LNCaP clone FGC (cell line): Measurements from ENCODE around the gene LDLRAD1.
"Not testable (repeated sequence)": the region's sequence is repeated elsewhere in the genome, so short reads cannot be mapped to it uniquely, and the experiment has no call there.

Experiments
- DNase-seq: peaks from one replicate; pipeline ENCODE4 v3.0.0-alpha.2; 2011; ENCODE audit warnings: low read depth
- H3K4me3 ChIP-seq: 2 replicates; pipeline ENCODE4 v1.5.1; 2011; ENCODE audit warnings: mild to moderate bottlenecking, low read depth, low read length, control low read depth
- TF ChIP-seq, protein P1 (sequence below): IDR thresholded peaks from 2 replicates; pipeline ENCODE4 v1.5.1; 2012; ENCODE audit warnings: mild to moderate bottlenecking; ENCODE audit not compliant: control insufficient read depth, insufficient read depth; ENCODE audit errors: extremely low read depth

LDLRAD1 gene

DNA sequence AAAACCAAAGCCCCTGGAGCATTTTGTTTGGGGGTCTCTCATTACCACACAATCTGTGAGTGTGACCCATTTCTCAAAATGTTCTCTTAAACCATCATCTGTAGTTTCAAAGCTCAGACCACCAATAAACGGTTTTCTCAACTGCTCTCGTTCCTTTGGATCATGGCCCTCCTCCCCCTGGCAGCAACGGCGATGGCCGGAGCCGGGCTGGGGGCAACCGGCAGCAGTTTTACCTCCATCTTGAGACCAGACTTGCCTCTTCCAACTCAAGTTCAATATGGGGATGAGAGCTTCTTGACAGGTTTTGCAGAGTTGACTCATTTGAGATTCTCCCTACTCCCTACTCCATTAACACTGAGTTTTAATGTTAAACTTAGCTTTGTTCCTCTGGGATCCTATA, 42.1 kb downstream of the LDLRAD1 start:
- TF ChIP-seq, protein P1, sequence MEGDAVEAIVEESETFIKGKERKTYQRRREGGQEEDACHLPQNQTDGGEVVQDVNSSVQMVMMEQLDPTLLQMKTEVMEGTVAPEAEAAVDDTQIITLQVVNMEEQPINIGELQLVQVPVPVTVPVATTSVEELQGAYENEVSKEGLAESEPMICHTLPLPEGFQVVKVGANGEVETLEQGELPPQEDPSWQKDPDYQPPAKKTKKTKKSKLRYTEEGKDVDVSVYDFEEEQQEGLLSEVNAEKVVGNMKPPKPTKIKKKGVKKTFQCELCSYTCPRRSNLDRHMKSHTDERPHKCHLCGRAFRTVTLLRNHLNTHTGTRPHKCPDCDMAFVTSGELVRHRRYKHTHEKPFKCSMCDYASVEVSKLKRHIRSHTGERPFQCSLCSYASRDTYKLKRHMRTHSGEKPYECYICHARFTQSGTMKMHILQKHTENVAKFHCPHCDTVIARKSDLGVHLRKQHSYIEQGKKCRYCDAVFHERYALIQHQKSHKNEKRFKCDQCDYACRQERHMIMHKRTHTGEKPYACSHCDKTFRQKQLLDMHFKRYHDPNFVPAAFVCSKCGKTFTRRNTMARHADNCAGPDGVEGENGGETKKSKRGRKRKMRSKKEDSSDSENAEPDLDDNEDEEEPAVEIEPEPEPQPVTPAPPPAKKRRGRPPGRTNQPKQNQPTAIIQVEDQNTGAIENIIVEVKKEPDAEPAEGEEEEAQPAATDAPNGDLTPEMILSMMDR, result no peak
- H3K4me3 ChIP-seq, result no peak overlapping the region
- DNase-seq, result no peak

DNA sequence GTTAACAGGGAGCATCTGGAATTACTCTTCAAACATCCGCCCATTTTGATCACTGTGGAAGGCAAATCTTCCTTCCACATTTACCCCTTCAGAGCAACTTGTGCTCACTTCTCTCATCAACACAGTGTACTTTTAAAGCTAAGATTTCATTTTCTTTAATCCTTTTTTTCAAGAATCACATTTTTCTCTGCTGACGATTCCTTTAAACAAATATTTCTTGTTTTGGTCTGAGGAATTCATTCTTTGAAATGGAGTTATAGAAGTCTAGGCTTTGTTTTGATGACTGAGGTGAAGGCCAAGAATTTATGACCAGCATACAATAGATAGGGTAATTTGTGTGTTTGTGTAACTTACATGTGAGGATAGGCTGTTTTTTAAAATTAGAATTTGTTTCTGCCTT, 46.3 kb downstream of the LDLRAD1 start:
- no peak for DNase-seq
- TF ChIP-seq, protein P1, result no peak
- H3K4me3 ChIP-seq, result no peak overlapping the region

DNA sequence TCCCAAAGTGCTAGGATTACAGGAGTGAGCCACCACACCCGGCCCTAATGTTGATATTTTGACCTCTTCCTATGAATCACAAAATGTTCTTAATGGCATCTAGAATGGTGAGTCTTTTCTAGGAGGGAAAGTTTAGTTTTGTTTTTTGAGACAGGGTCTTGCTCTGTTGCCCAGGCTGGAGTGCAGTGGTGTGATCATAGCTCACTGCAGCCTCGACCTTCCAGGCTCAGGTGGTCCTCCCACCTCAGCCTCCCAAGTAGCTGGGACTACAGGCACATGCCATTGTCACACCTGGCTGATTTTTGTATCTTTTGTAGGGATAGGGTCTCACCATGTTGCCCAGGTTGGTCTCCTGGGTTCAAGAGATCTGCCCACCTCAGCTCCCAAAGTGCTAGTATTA, 48.7 kb downstream of the LDLRAD1 start:
- DNase-seq, H3K4me3 ChIP-seq: not testable (repeated sequence)

DNA sequence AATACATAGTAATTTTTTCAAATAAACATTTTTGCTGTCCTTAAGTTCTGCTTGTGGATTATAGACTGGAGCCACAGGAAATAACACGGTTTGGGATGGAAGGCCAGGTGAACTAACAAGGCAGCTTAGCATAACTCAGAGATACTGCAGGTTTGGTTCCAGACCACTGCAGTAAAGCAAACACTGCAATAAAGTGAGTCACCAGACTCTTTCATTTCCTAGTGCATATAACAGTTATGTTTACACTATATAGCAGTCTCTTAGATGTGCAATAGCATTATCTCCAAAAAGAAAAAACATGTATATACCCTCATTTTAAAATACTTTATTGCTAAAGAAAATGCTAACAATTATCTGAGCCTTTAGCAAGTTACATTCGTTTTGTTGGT, 49.9 kb downstream of the LDLRAD1 start:
- H3K4me3 ChIP-seq, result no peak overlapping the region
- no peak for DNase-seq
- TF ChIP-seq, protein P1, result no peak

DNA sequence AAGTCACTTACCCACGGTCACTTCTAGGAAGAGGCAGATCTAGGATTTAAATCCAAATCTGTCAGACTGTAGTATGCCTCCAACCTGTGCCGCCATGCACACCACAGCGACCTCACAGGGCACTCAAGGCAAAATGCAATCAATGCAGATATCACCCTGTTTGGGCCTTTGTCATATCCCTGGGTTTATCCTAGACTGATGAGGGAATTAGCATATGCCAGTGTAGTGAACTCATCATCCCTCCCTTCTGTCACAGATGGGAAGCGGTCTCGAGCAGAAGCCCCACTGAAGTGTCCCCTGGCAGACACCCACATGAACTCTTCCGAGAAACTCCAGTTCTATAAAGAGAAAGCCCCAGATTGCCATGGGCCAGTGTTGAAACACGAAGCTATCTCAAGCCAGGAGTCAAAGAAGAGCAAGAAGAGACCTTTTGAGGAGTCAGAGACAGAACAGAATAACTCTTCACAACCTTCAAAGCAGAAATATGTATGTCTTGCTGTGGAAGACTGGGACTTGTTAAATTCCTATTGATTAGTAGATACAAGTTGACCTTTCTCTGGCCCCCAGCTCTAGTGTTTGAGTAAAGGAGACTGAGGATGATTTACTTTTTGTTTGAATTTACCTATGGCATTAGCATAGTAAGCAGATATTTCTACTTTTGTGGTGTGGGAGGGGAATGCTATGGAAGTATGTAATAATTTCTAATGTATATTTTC, 50.4 kb downstream of the LDLRAD1 start:
- TF ChIP-seq, protein P1, result no peak
- no peak for DNase-seq

DNA sequence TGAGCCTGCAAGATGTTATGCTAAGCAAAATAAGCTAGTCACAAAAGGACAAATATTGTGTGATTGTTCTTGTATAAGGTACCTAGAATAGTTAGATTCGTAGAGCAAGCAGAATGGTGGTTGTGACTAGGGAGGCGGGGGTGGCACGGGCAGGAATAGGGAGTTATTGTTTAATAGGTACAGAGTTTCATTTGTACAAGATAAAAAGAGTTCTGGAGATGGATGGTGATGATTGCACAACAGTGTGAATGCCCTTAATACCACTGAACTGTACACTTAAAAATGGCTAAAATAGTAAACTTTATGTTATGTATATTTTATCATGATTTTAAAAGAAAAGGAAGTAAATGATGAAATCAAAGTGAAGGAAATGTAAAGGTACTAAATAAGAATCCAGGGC, 51.2 kb downstream of the LDLRAD1 start:
- DNase-seq, result no peak
- H3K4me3 ChIP-seq, result no peak overlapping the region
- TF ChIP-seq, protein P1, result no peak

More for the DNA sequence above, 50.4 kb downstream of the LDLRAD1 start:
- H3K4me3 ChIP-seq, result no peak overlapping the region

DNA sequence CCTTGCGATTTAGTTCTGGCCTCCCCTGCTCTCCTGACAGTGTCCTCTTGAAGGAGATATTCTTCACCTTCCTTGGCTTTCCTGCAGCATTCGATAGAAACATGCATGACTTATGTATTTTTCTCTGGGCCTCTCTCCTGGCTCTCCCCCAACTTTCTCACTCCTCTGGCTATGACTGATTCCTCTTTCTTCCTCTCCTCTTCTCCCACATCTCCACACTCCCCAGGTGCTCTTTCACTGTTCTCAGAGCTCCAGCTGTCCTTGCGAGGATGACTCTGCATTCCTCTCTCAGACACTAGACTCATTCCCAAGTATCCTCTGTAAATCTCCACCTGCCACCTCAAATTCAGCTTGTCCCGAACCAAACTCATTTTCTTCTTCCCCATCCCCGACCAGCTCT, 53.9 kb downstream of the LDLRAD1 start:
- H3K4me3 ChIP-seq, result no peak overlapping the region
- DNase-seq, result no peak
- TF ChIP-seq, protein P1, result no peak

DNA sequence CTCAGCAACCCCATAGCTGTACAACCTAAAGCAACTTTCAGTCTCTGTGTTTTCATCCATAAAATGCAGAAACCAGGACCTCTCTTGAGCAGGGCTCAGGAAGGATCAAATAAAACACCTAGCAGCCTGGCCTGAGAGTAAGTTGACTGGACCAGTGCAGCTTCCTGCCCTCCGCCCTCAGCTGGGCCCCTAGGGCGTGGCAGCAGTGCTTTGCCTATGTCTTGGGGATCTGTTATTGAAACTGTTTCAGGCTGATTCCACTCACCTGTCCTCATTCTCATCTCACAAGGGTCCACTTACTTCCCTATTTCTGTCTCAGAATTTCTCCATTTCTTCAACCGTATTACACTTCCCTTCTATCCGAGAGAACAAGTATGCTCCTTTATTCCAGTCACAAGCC, 54.5 kb downstream of the LDLRAD1 start:
- no peak for DNase-seq
- TF ChIP-seq, protein P1, result no peak

More for the DNA sequence above, 54.5 kb downstream of the LDLRAD1 start:
- no peak overlapping the region for H3K4me3 ChIP-seq
